Upper lobe of right lung (tissue), 1 donor: ENCODE results near the gene TTC7B. TPM values are rescaled to one million over a fixed set of nuclear protein-coding genes. Genes with fewer than 3 reads are reported as not detected.
A peak's percentile ranks its signal among the peaks of the same experiment; 100 is the strongest.

Experiments used
- ATAC-seq: fragments of 200-7000 bp; cut with Tn5 transposase; one replicate; pipeline ENCODE4 v1.9.1; 2020; ENCODE audit warnings: mild to moderate bottlenecking, moderate library complexity
- DNase-seq: peaks from one replicate; pipeline ENCODE4 v3.0.0-alpha.2; 2020
- H3K27ac ChIP-seq: fragments of 200-600 bp; one replicate; pipeline ENCODE4 v1.8.0; 2022
- H3K27me3 ChIP-seq: fragments of 200-600 bp; one replicate; pipeline ENCODE4 v1.8.0; 2022; ENCODE audit warnings: mild to moderate bottlenecking
- H3K36me3 ChIP-seq: fragments of 200-600 bp; one replicate; pipeline ENCODE4 v1.8.0; 2022
- H3K4me1 ChIP-seq: fragments of 200-600 bp; one replicate; pipeline ENCODE4 v1.8.0; 2022
- H3K4me3 ChIP-seq: fragments of 200-600 bp; one replicate; pipeline ENCODE4 v1.8.0; 2022; ENCODE audit warnings: mild to moderate bottlenecking
- H3K9me3 ChIP-seq: fragments of 200-600 bp; one replicate; pipeline ENCODE4 v1.8.0; 2022
- CTCF ChIP-seq: fragments of 200-600 bp; IDR thresholded peaks from one replicate; pipeline ENCODE4 v1.8.0; 2022; ENCODE audit warnings: antibody characterized with exemption
- intact Hi-C: fragments of 100-400 bp; cut with DNase I; formaldehyde crosslinking; loops from one replicate; pipeline ENCODE4 v1.11.0; 2022
- total RNA-seq: library from RNA; stranded (reverse); fragmentation: NEBNext Ultra II Directional; extraction: Animal tissue kit (Norgen Biotek cat#: 25700); gene quantifications from one replicate; pipeline ENCODE4 v1.2.1, GENCODE V29; 2021
- donor health status: DM: no; HTN: yes; CAD: no; lungs with severe emphysema.

Gene TTC7B
- total RNA-seq, 1 donor from 2014 or later: 41.5 TPM

GRCh38 chr14:90760591-90761316 lies 55.5 kb downstream of the TTC7B start:
- no peaks in the 10 kb centered on the region for H3K36me3 ChIP-seq
- no peaks in the 10 kb centered on the region for H3K27me3 ChIP-seq
- DNase-seq (no peak), ATAC-seq (no peak)
- peak; percentile 69 for TF ChIP-seq CTCF
- H3K9me3 ChIP-seq: peaks cover 8% of the 10 kb centered on the region
- H3K4me3 ChIP-seq: no peak overlapping the region
- no peak overlapping the region for H3K27ac ChIP-seq
- intact Hi-C loops: no loop called here
- H3K4me1 ChIP-seq: peaks cover 18% of the 10 kb centered on the region

GRCh38 chr14:90760078-90760444 lies 56.2 kb downstream of the TTC7B start:
- Histone ChIP-seq H3K27me3 (no peaks in the 10 kb centered on the region), H3K4me3 (no peak overlapping the region), H3K9me3 (peaks cover 8% of the 10 kb centered on the region), H3K36me3 (no peaks in the 10 kb centered on the region), H3K27ac (no peak overlapping the region), H3K4me1 (peaks cover 18% of the 10 kb centered on the region)
- ATAC-seq (no peak), DNase-seq (no peak)
- intact Hi-C loops: no loop called here
- TF ChIP-seq CTCF: no peak

GRCh38 chr14:90759370-90760077 lies 56.7 kb downstream of the TTC7B start:
- intact Hi-C loops: no loop called here
- no peak overlapping the region for H3K27ac ChIP-seq
- no peak overlapping the region for H3K4me3 ChIP-seq
- no peak for TF ChIP-seq CTCF
- DNase-seq (no peak), ATAC-seq (no peak)
- H3K4me1 ChIP-seq: peaks cover 18% of the 10 kb centered on the region
- peaks cover 8% of the 10 kb centered on the region for H3K9me3 ChIP-seq
- no peaks in the 10 kb centered on the region for H3K36me3 ChIP-seq
- H3K27me3 ChIP-seq: no peaks in the 10 kb centered on the region

- intact Hi-C loops: no loop called here
- peaks cover 18% of the 10 kb centered on the region for H3K4me1 ChIP-seq
- peak; percentile 51 for ATAC-seq
- no peaks in the 10 kb centered on the region for H3K36me3 ChIP-seq
- peaks cover 8% of the 10 kb centered on the region for H3K9me3 ChIP-seq
- H3K27me3 ChIP-seq: no peaks in the 10 kb centered on the region
- peak overlapping the region; percentile 91 for H3K27ac ChIP-seq
- peak overlapping the region; percentile 60 for H3K4me3 ChIP-seq
- DNase-seq: peak; percentile 77
- no peak for TF ChIP-seq CTCF
Observed at GRCh38 chr14:90758959-90759358, 57.3 kb downstream of the TTC7B start.

GRCh38 chr14:90758028-90758889 lies 58.0 kb downstream of the TTC7B start:
- intact Hi-C loops: no loop called here
- TF ChIP-seq CTCF: peak; percentile 86
- Histone ChIP-seq H3K27me3 (no peaks in the 10 kb centered on the region), H3K27ac (peak overlapping the region; percentile 91), H3K4me3 (peak overlapping the region; percentile 60), H3K36me3 (no peaks in the 10 kb centered on the region), H3K9me3 (peaks cover 7% of the 10 kb centered on the region), H3K4me1 (peaks cover 18% of the 10 kb centered on the region)
- DNase-seq (peak; percentile 97), ATAC-seq (peak; percentile 95)
